C4-2B (cell line): ENCODE measurements around the gene FAM43B.

Experiments used
- CTCF ChIP-seq: fragments of 450-650 bp; conservative IDR thresholded peaks from 2 replicates; pipeline ENCODE4 v1.5.1; 2017; ENCODE audit warnings: mild to moderate bottlenecking
- ZFX ChIP-seq: fragments of 450-650 bp; IDR thresholded peaks from 2 replicates; pipeline ENCODE4 v1.6.1; 2017

GRCh38 chr1:20596106-20596505 is 43.7 kb downstream of the FAM43B start:
- no peak for TF ChIP-seq CTCF
- TF ChIP-seq ZFX: no peak
